Measurements from ENCODE around the gene NKX2-4.

NKX2-4 gene

GRCh38 chr20:21390768-21391167, 6.6 kb downstream of the NKX2-4 start:
- TF ChIP-seq CTCF (IDR thresholded peaks at IDR 0.05): no peak

DNA sequence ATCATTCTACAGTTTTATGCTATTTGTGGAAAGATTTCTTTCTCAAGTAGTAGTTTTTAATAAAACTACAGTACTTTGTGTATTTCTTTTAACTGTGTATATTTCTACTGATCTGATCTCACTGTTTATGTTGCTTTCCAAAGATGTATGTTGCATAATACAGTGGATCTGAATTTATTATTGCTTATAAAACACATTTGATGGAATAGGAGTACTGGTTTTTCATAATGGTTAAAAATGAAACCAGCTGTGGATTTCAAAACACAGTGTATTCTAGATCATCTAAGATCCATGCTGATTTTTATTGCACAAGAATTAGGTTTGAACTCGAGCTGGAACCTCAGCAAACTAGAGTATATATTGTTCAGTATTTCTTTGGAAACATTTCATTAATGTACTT, 8.0 kb downstream of the NKX2-4 start:
- no peak for TF ChIP-seq CTCF (IDR thresholded peaks at IDR 0.05)

DNA sequence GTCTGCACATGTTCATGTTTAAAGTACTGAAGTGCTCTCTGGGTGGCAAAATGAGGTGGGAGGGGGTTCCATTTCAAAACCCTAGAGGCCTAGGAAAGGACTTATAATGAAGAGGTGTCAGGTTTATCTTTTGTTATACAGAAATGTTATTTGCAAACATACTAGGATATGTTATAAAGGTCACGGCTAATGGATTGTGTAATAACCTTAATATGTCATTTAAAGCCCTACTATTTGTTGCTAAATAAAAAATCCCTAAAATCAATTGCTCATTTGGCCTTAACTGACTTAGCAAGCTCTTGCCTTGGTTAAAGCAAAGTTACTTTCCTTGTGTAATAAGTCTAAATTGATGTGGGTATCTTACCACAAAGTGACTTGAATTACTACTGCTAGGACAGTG, 8.8 kb downstream of the NKX2-4 start:
- TF ChIP-seq CTCF (IDR thresholded peaks at IDR 0.05): no peak

DNA sequence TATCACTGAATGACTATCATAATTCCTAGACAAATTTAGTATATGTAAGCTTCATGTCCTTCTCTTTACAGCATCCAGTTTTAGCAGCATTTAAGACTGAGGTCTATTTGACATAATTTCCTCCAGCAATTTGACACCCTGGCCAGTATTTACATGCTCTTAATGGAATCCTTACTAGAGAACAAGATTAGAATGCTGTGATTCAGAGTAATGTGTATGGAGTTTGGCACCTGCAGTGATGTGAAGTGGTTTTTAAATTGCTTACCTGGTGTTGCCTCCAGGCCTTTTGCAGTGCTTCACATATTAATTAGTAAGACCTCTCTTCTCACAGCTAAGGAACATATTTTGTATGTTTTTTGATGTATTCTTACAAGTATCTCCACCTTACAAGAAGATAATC, 9.8 kb downstream of the NKX2-4 start:
- no peak for TF ChIP-seq CTCF (IDR thresholded peaks at IDR 0.05)

- no peak for TF ChIP-seq CTCF (IDR thresholded peaks at IDR 0.05)
These were observed 11.2 kb downstream of the NKX2-4 start for GRCh38 chr20:21386111-21386510.

DNA sequence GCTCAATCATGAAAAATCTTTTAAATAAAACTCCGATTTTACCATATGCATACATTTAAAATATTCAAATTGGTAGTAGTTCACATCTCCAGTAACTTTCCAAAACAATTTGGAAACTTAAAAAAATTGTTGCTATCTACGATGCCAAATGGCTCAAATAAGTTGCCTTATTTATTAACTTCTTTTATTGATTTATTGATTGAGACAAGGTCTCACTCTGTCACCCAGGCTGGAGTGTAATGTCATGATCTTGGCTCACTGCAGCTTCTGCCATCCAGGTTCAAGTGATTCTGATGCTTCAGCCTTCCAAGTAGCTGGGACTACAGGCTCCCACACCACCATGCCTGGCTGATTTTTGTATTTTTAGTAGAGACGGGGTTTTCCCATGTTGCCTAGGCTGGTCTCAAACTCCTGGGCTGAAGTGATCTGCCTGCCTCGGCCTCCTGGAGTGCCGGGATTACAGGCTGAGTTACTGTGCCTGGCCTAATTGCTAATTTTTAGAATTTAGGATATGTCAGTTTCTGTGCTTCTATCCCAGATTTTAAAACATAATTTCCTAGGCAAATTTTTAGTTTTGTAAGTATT, 12.9 kb downstream of the NKX2-4 start:
- TF ChIP-seq CTCF (IDR thresholded peaks at IDR 0.05): no peak

GRCh38 chr20:21381619-21382018, 15.7 kb downstream of the NKX2-4 start:
- no peak for TF ChIP-seq CTCF (IDR thresholded peaks at IDR 0.05)

DNA sequence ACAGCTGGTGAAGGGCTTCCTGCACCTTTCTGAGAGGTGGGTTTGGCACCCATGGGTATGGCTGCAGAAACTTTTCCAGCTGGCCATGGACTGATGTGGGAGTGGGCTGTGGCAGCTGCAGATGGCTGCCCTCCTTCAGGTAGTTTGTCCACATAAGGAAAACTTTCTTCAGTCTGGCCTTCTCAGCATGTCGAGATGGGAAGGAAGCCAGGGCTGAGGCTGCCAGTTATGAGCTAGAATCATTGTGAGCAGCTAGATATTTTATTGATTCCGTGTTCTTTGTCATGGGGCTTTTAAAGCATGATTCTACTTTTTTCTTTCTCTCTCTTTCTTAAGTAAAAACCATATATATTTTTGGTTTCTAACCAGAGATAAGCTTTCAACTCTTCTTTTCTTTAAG, 16.6 kb downstream of the NKX2-4 start:
- TF ChIP-seq CTCF (IDR thresholded peaks at IDR 0.05): no peak
